Heart left ventricle (tissue), 13 donors: ENCODE measurements around the gene KCNH1.

Experiments
- CTCF ChIP-seq, 12 donors: fragments of 200-600 bp; sonication (generic) in 4 of 12; IDR thresholded peaks; one replicate each; pipeline versions ENCODE4 v1.5.0 to v1.8.0; 2018 to 2022; ENCODE audit warnings: antibody characterized with exemption in 12 of 12, mild to moderate bottlenecking in 5 of 12
- POLR2A ChIP-seq, 2 donors: fragments of 450-650 bp; IDR thresholded peaks; one replicate each; pipeline ENCODE4 v1.6.1; 2017; ENCODE audit warnings: antibody characterized with exemption in 2 of 2, mild to moderate bottlenecking in 2 of 2, moderate library complexity in 2 of 2
- donor health status: ischemic (EF 13 %, LVEDD 7.1; RV severe dilation, severe dysfunction).
- donor health status: DM: no; HTN: yes; CAD: no.
- donor health status: DM: no; HTN: no; CAD: no.
- donor health status: ischemic (EF 25% LVEDD 6.9; RV normal size, moderate dysfunction).
- donor health status: ischemic (EF 25% LVEDD 5.7; RV mildly dilated, moderate dysfunction).
- donor health status: ischemic (EF 35%, LVEDD 5.7; RV mildly dilated, moderate dysfunction).
- donor health status: nonischemic (EF 11% LVEDD 7.7; RV severe dilation, severe dysfunction).
- donor health status: DM: yes; HTN: yes; CAD: no.
- donor health status: PGD.
- donor health status: ischemic (EF 29% LVEDD 5.4; RV normal size, mild dysfunction).
- donor health status: nonischemic (EF 23%, LVEDD 6.1; RV moderate dilation, normal function).

GRCh38 chr1:210822932-210823331 lies 311.0 kb downstream of the KCNH1 start:
- TF ChIP-seq CTCF (IDR thresholded peaks at IDR 0.05) (no peak), POLR2A (IDR thresholded peaks at IDR 0.05) (no peak)
